GM10847 (cell line): ENCODE data around the gene HOMER1.

ENCODE experiments used
- POLR2A ChIP-seq: IDR thresholded peaks from 2 replicates; pipeline ENCODE4 v1.6.1; 2011; ENCODE audit not compliant: insufficient read length; ENCODE audit errors: extremely low read depth

HOMER1 gene

DNA sequence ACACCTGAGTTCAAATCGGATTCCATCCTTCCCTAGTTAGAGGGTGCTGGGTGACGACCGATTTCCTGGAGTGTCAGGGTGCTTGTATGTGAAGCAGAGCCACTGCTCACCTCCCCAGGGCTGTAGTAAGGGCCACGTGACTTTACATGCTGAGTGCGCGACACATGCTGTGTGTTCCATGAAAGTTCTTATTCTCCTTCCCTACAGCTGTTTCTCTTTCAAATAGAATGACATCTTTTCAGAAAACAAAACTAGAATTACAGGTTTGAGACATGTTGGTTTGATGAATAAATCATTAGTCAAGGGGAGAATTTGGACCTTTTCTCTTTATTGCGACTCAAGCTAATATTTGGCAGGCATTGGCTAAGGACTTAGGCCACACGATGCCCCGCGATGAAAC lies 164.9 kb downstream of the HOMER1 start:
- TF ChIP-seq POLR2A: no peak

DNA sequence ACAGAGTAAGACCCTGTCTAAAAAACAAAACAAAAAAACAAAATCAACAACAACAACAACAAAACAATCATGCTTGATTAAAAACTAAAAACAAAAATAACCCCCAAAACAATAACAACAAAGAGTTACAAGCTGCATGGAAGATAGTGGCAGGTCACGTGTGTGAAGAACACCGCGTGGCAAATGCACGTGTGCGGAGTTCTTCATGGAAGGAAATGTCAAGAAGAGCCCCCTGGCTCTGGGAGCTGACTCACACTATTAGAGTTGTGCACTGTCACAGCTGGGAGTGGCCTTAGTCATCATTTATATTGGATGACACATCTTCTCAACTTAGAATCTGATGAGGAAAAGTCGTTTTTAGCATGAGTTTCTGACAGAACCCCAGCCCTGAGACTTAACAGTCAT lies 167.5 kb downstream of the HOMER1 start:
- no peak for TF ChIP-seq POLR2A

GRCh38 chr5:79333852-79334557 lies 179.9 kb downstream of the HOMER1 start:
- no peak for TF ChIP-seq POLR2A

DNA sequence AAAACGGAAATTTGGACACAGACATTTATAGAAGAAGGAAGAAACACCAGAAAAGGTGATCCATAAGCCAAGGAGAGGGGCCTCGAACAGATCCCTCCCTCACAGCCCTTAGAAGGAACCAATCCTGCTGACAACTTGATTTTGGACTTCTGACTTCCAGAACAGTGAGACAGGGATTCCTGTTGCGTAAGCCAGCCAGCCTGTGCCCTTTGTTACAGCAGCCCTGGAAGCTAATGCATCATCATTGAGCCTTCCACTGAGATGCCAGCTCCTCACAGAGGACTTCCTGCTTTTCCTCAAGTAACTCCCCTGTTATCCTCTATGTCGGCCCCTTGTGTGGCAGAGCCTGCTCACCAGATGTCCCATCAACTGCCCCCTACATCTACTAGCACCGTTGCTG lies 183.9 kb downstream of the HOMER1 start:
- no peak for TF ChIP-seq POLR2A

GRCh38 chr5:79329453-79329852 lies 184.5 kb downstream of the HOMER1 start:
- no peak for TF ChIP-seq POLR2A
